ENCODE results near the gene FPGT.

The FPGT gene

GRCh38 chr1:74199504-74199903 lies 1.5 kb downstream of the FPGT start:
- Histone ChIP-seq H3K4me2 (peak overlapping the region; percentile 69 to 93 (median 80); a peak in 17 of 22 replicates), H3K36me3 (peaks cover 0 to 49% (median 2%) of the 10 kb centered on the region in 11 experiments; a peak in 9 of 22 replicates), H3K9ac (peak overlapping the region in 1 of 11 experiments; percentile 82; a peak in 1 of 22 replicates), H3K27ac (no peak overlapping the region; a peak in 1 of 22 replicates), H3K27me3 (no peaks in the 10 kb centered on the region), H3K9me3 (replicated peaks in 1 of 11) (peaks cover 0 to 4% (median 0%) of the 10 kb centered on the region in 11 experiments; a peak in 1 of 22 replicates), H3K4me1 (peaks cover 7 to 16% (median 13%) of the 10 kb centered on the region in 10 experiments; a peak in 18 of 20 replicates), H3K4me3 (peak overlapping the region in 4 of 10 experiments; percentile 59 to 68 (median 62); a peak in 6 of 20 replicates), H4K20me1 (no peaks in the 10 kb centered on the region)
- TF ChIP-seq Cebpa-rat (IDR thresholded peaks at IDR 0.05), result no peak

- no peaks in the 10 kb centered on the region for H4K20me1 ChIP-seq
- no peaks in the 10 kb centered on the region; a peak in 1 of 22 replicates for H3K9me3 ChIP-seq (replicated peaks in 1 of 11)
- no peak overlapping the region for H3K4me3 ChIP-seq
- H3K9ac ChIP-seq, result no peak overlapping the region
- H3K4me1 ChIP-seq, result no peaks in the 10 kb centered on the region
- no peaks in the 10 kb centered on the region for H3K27me3 ChIP-seq
- H3K36me3 ChIP-seq, result peaks cover 0 to 70% (median 3%) of the 10 kb centered on the region in 11 experiments; a peak in 9 of 22 replicates
- no peak for TF ChIP-seq Cebpa-rat (IDR thresholded peaks at IDR 0.05)
- no peak overlapping the region for H3K27ac ChIP-seq
- H3K4me2 ChIP-seq, result no peak overlapping the region
Measured at GRCh38 chr1:74205266-74205665, 7.2 kb downstream of the FPGT start.

- Histone ChIP-seq H3K9ac (no peak overlapping the region), H4K20me1 (no peaks in the 10 kb centered on the region), H3K4me3 (no peak overlapping the region), H3K27me3 (no peaks in the 10 kb centered on the region), H3K9me3 (replicated peaks in 1 of 11) (no peaks in the 10 kb centered on the region; a peak in 1 of 22 replicates), H3K27ac (no peak overlapping the region), H3K4me2 (no peak overlapping the region), H3K36me3 (no peaks in the 10 kb centered on the region), H3K4me1 (no peaks in the 10 kb centered on the region)
- no peak for TF ChIP-seq Cebpa-rat (IDR thresholded peaks at IDR 0.05)
Measured at GRCh38 chr1:74215229-74215628, 17.2 kb downstream of the FPGT start.

- Histone ChIP-seq H3K4me3 (no peak overlapping the region), H3K4me2 (no peak overlapping the region), H3K27me3 (no peaks in the 10 kb centered on the region), H3K27ac (no peak overlapping the region), H4K20me1 (no peaks in the 10 kb centered on the region), H3K9me3 (replicated peaks in 1 of 11) (peaks cover 0 to 15% (median 0%) of the 10 kb centered on the region in 11 experiments; a peak in 1 of 22 replicates), H3K36me3 (no peaks in the 10 kb centered on the region), H3K4me1 (peaks cover 0 to 7% (median 0%) of the 10 kb centered on the region in 10 experiments; a peak in 2 of 20 replicates), H3K9ac (no peak overlapping the region)
- no peak for TF ChIP-seq Cebpa-rat (IDR thresholded peaks at IDR 0.05)
Measured at GRCh38 chr1:74222701-74223100, 24.7 kb downstream of the FPGT start.

GRCh38 chr1:74223453-74223852 lies 25.4 kb downstream of the FPGT start:
- Histone ChIP-seq H3K27me3 (no peaks in the 10 kb centered on the region), H3K36me3 (no peaks in the 10 kb centered on the region), H3K9me3 (replicated peaks in 1 of 11) (peaks cover 0 to 15% (median 0%) of the 10 kb centered on the region in 11 experiments; a peak in 1 of 22 replicates), H3K9ac (no peak overlapping the region), H3K4me2 (no peak overlapping the region), H3K27ac (peak overlapping the region in 1 of 11 experiments; percentile 4; a peak in 1 of 22 replicates), H3K4me1 (peaks cover 0 to 7% (median 0%) of the 10 kb centered on the region in 10 experiments; a peak in 2 of 20 replicates), H4K20me1 (no peaks in the 10 kb centered on the region), H3K4me3 (no peak overlapping the region)
- no peak for TF ChIP-seq Cebpa-rat (IDR thresholded peaks at IDR 0.05)

GRCh38 chr1:74235153-74235552 lies 37.1 kb downstream of the FPGT start, which contains the start of gene TNNI3K:
Gene TNNI3K (plus strand): TSS chr1:74235387. CDS start chr1:74235452, 65 bp downstream.
- no peak within 1 kb of the TSS for H3K9ac ChIP-seq
- H4K20me1 ChIP-seq, result no peaks in the 10 kb centered on the region
- peaks cover 0 to 5% (median 0%) of the 10 kb centered on the region in 10 experiments; a peak in 2 of 20 replicates for H3K4me1 ChIP-seq
- no peaks in the 10 kb centered on the region for H3K9me3 ChIP-seq (replicated peaks in 1 of 11)
- TF ChIP-seq Cebpa-rat (IDR thresholded peaks at IDR 0.05), result no peak
- H3K27me3 ChIP-seq, result no peaks in the 10 kb centered on the region
- H3K27ac ChIP-seq, result no peak within 1 kb of the TSS
- H3K4me3 ChIP-seq, result no peak within 1 kb of the TSS
- no peaks in the 10 kb centered on the region for H3K36me3 ChIP-seq
- H3K4me2 ChIP-seq, result peak within 1 kb of the TSS in 1 of 11 experiments; percentile 24; a peak in 1 of 22 replicates

GRCh38 chr1:74236440-74236839 lies 38.4 kb downstream of the FPGT start:
- Histone ChIP-seq H3K4me3 (no peak overlapping the region), H3K27ac (no peak overlapping the region), H4K20me1 (no peaks in the 10 kb centered on the region), H3K9ac (no peak overlapping the region), H3K9me3 (replicated peaks in 1 of 11) (no peaks in the 10 kb centered on the region), H3K4me1 (peaks cover 0 to 5% (median 0%) of the 10 kb centered on the region in 10 experiments; a peak in 2 of 20 replicates), H3K27me3 (no peaks in the 10 kb centered on the region), H3K36me3 (no peaks in the 10 kb centered on the region), H3K4me2 (no peak overlapping the region)
- TF ChIP-seq Cebpa-rat (IDR thresholded peaks at IDR 0.05), result no peak

GRCh38 chr1:74237035-74237434 lies 39.0 kb downstream of the FPGT start:
- peaks cover 0 to 5% (median 0%) of the 10 kb centered on the region in 10 experiments; a peak in 2 of 20 replicates for H3K4me1 ChIP-seq
- H3K27ac ChIP-seq, result no peak overlapping the region
- no peak overlapping the region for H3K4me3 ChIP-seq
- no peaks in the 10 kb centered on the region for H3K9me3 ChIP-seq (replicated peaks in 1 of 11)
- no peak overlapping the region for H3K9ac ChIP-seq
- no peaks in the 10 kb centered on the region for H3K27me3 ChIP-seq
- H3K36me3 ChIP-seq, result no peaks in the 10 kb centered on the region
- no peak overlapping the region for H3K4me2 ChIP-seq
- H4K20me1 ChIP-seq, result no peaks in the 10 kb centered on the region
- no peak for TF ChIP-seq Cebpa-rat (IDR thresholded peaks at IDR 0.05)

- no peak for TF ChIP-seq Cebpa-rat (IDR thresholded peaks at IDR 0.05)
- Histone ChIP-seq H3K4me2 (no peak overlapping the region), H3K27ac (no peak overlapping the region), H3K9ac (no peak overlapping the region), H3K27me3 (no peaks in the 10 kb centered on the region), H3K9me3 (replicated peaks in 1 of 11) (no peaks in the 10 kb centered on the region), H3K4me1 (peaks cover 0 to 5% (median 0%) of the 10 kb centered on the region in 10 experiments; a peak in 2 of 20 replicates), H3K4me3 (no peak overlapping the region), H4K20me1 (no peaks in the 10 kb centered on the region), H3K36me3 (no peaks in the 10 kb centered on the region)
Measured at GRCh38 chr1:74237787-74238186, 39.7 kb downstream of the FPGT start.
